ENCODE results near the gene SARDH.

The SARDH gene

DNA sequence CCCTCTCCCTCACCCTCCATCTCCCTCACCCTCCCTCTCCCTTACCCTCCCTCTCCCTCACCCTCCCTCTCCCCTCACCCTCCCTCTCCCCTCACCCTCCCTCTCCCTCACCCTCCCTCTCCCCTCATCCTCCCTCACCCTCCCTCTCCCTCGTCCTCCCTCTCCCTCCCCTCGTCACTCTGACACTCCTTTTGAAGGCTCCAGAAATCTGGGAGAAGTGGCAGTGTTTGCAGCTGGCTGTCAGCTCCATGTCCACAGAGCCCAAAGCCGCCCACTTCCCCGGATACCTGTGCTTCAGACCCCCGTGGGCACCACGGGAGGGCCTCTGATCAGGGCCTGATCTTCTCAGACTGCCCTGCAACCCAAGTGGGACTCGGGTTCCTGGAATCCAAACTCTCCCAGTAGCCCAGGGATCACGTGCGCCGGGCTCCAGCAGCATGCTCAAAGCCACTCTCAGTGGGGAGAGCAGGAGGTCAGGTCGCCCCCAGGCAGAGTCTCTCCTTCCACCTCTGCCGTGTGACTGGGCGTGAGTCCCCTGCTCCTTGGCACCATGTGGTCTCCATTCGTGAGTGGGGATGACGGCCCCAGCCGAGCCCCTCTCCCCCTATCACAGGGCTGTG is 68.9 kb downstream of the SARDH start:
- no peak for DNase-seq (ENCODE audit: low read depth, low spot score)

GRCh38 chr9:133667759-133668450 is 70.2 kb downstream of the SARDH start:
- DNase-seq (ENCODE audit: low read depth, low spot score): no peak

DNA sequence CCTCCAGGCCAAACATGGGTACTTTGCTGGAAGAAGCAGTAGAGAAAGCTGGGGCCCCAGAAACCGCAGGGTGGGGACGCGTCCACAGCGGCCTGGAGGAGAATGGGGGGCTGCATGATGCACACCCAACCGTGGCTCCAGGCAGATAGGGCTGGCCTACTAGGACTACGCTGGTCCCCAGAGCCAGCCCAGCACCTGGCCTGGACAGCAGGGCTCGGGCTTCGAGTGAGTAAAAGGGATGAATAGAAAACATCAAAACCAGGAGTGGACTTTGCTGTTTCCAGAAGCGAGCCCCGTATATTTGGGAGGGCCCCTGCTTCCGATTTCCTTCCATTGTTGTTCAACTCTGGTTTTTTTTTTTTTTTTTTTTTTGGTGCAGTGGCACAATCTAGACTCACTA is 71.3 kb downstream of the SARDH start:
- DNase-seq (ENCODE audit: low read depth, low spot score): no peak

DNA sequence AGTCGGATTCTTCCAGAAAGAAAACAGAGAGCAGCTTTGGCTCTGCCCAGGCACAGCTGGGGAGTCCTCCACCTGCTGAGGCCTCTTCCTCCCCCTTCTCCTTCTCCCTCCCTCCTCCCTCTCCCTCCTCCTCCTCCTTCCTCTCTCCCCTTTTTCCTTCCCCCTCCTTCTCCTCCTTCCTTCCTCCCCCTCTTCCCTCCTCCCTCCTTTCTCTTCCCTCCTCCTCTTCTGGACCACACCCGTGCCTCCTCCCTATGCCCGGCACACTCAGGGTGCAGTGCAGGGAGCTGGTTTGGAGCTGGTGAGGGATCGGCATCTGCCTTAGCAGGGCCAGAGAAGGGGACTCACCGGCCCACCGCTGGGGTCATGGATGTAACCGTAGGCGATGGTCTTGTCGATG is 71.8 kb downstream of the SARDH start:
- no peak for DNase-seq (ENCODE audit: low read depth, low spot score)

- DNase-seq (ENCODE audit: low read depth, low spot score): no peak
These were observed 72.6 kb downstream of the SARDH start for GRCh38 chr9:133665535-133665934.

GRCh38 chr9:133665096-133665495 is 73.1 kb downstream of the SARDH start:
- DNase-seq (ENCODE audit: low read depth, low spot score): no peak

DNA sequence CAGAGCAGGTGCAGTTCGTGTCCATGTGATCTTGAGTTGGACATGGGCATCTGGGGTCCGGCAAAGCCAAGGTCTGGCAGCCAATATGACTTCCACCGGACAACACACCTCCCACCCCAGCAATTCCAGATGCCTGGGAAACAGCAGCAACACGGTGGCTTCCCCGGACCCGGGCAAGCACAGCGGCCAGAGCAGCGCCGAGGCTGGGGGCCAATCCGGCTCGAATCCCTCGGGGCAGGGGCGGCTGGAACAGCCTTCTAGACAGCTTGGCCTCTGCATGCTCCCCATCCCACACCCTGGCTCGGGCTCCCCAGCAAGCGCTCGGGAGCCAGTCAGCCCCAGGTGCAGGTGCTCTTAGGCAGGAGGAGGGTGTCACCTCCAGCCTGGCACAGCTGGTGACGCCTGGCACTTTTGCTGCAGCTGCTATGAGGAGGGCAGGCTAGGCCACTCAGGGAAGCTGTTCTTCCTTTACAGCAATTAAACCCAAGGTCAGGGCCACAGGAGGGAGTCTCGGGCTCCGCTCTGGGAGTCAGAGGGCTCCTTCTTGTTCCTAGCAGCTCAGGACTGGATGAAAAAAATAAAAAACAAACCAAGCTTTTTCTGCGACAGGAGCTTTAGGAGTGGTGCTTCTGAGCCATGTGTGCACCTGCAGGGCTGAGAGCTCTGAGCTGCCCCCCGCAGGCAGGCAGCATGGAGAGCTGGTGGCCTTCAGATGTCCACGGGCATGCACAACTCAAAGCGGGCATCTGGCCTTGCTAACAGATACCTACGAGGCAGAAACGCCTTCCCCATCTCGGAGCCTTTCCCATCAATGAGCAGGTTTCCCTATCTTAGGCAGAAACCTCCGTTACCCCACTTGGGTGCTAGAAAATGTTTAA is 73.7 kb downstream of the SARDH start:
- DNase-seq (ENCODE audit: low read depth, low spot score): no peak

DNA sequence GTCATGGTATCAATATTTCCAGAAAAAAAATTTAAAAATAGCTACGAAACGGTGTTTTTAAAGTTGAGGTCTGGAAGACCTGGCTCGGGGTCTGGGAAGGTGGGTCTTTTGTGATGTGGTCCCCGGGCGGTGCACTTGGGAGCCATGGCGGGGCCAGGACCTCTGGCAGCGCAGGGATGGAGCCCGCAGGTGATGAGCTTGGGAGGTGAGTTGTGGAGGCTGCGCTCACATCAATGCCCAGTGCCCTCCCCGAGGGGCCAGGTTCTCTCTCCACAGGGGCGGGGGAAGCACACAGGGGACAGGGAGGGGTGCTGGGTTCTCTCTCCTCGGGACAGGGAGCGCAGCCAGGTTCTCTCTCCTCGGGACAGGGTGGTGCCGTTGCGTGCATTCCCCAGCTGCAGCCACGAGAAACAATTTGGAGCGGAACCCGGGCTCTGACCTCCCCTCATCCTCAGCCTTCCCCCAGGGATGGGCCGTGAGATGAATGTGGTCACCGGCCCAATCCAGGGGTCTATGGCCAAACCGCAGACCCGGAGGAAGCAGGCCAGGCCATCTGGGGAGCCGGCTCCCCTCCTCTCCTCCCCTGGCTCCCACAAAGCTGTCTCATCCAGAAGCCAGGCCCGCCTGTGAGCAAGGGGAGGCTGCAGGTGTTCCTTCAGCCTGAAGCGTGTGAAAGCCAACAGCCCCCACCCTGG is 76.2 kb downstream of the SARDH start:
- DNase-seq (ENCODE audit: low read depth, low spot score): no peak

- no peak for DNase-seq (ENCODE audit: low read depth, low spot score)
These were observed 78.6 kb downstream of the SARDH start for GRCh38 chr9:133659516-133659915.

- DNase-seq (ENCODE audit: low read depth, low spot score): no peak
These were observed 79.4 kb downstream of the SARDH start for GRCh38 chr9:133658442-133659431.

DNA sequence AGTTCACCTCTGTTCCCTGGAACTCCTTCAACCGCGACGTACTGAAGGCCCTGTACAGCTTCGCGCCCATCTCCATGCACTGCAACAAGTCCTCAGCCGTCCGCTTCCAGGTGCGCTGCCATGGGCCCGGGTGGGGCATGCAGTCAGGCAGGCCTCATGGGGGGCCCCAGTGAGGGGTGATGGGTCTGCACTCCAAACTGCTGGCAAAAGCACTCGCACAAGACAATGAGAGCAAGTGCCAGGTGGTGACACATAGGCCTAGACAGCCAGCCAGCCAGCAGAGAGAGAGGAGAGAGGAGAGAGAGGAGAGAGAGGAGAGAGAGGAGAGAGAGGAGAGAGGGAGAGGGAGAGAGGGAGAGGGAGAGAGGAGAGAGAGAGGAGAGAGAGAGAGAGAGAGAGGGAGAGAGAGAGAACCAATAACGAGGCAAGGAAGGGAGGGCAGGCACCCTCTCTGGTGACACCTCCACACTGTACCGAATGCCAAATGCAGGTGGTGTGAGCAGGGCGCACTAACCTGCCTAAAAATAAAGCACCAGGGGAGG is 81.0 kb downstream of the SARDH start:
- no peak for DNase-seq (ENCODE audit: low read depth, low spot score)

GRCh38 chr9:133656211-133657119 is 81.7 kb downstream of the SARDH start:
- DNase-seq (ENCODE audit: low read depth, low spot score): no peak

GRCh38 chr9:133655701-133656100 is 82.5 kb downstream of the SARDH start:
- no peak for DNase-seq (ENCODE audit: low read depth, low spot score)

GRCh38 chr9:133654736-133655657 is 83.2 kb downstream of the SARDH start:
- DNase-seq (ENCODE audit: low read depth, low spot score): no peak

GRCh38 chr9:133653638-133654037 is 84.5 kb downstream of the SARDH start:
- DNase-seq (ENCODE audit: low read depth, low spot score): no peak

DNA sequence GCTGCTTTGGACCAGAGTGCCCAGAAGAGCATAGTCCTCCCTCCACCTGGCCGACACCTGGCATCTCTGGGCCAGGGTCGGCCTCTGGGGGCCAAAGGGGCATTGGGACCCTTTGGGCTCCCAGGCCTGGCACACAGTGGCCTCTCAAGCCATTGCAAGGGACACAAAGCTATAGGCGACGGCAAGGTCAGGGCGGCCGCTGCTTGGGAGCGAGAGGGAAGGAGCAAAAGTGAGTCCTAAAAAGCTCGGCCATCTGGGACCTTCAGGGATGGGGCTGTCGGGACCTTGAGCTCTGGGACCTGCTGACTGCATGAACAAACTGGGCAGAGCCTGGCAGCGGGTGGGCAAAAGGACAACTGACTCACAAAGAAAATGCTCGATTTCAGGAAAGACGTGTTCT is 88.1 kb downstream of the SARDH start:
- DNase-seq (ENCODE audit: low read depth, low spot score): no peak

DNA sequence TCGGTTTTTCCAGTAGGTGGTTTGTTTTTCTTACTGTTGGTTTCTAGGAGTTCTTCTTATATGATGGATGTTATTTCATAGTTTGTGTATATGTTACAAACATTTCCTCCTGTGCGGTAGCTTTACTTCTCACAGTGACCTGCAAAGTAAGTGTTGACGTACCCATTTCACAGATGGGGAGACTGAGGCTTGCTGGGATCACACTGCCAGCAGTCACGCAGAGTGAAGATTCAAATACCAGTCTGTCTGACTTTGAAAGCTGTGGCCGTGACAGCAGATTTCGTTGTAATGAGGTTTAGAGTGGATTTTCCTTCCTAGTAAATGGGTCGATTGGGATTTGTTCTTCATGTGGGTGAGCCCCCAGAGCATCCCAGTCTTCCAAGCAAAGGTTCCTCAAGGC is 89.0 kb downstream of the SARDH start:
- DNase-seq (ENCODE audit: low read depth, low spot score): no peak

GRCh38 chr9:133647765-133648469 is 90.2 kb downstream of the SARDH start:
- DNase-seq (ENCODE audit: low read depth, low spot score): no peak

Measured in iPS DF 19.7 (cell line).